GM18858 (cell line): ENCODE data around the gene ZSWIM4.
"Not testable (repeated sequence)": the region's sequence is repeated elsewhere in the genome, so short reads cannot be mapped to it uniquely, and the experiment has no call there.

Experiments used
- ATAC-seq: cut with Tn5 transposase; IDR thresholded peaks from one replicate; pipeline ENCODE4 v1.9.1; 2021; ENCODE audit not compliant: unreplicated experiment

The ZSWIM4 gene

GRCh38 chr19:13848340-13848677, 53.1 kb downstream of the ZSWIM4 start:
- ATAC-seq: no peak

- no peak for ATAC-seq
Observed at GRCh38 chr19:13848798-13849676, 53.8 kb downstream of the ZSWIM4 start.

GRCh38 chr19:13849991-13850909, 55.0 kb downstream of the ZSWIM4 start:
- no peak for ATAC-seq

GRCh38 chr19:13850910-13851733, 55.9 kb downstream of the ZSWIM4 start:
- ATAC-seq: no peak

- not testable (repeated sequence) for ATAC-seq
Observed at GRCh38 chr19:13851734-13852114, 56.5 kb downstream of the ZSWIM4 start.

GRCh38 chr19:13852171-13852707, 57.0 kb downstream of the ZSWIM4 start:
- not testable (repeated sequence) for ATAC-seq

GRCh38 chr19:13856497-13856896, 61.3 kb downstream of the ZSWIM4 start:
- no peak for ATAC-seq

GRCh38 chr19:13859361-13859880, 64.2 kb downstream of the ZSWIM4 start:
- ATAC-seq: no peak

GRCh38 chr19:13860679-13861391, 65.6 kb downstream of the ZSWIM4 start:
- no peak for ATAC-seq

- ATAC-seq: no peak
Observed at GRCh38 chr19:13861392-13861713, 66.1 kb downstream of the ZSWIM4 start.

GRCh38 chr19:13861714-13862531, 66.7 kb downstream of the ZSWIM4 start:
- no peak for ATAC-seq

- no peak for ATAC-seq
Observed at GRCh38 chr19:13864046-13864666, 68.9 kb downstream of the ZSWIM4 start.

- no peak for ATAC-seq
Observed at GRCh38 chr19:13864667-13865570, 69.7 kb downstream of the ZSWIM4 start.

- ATAC-seq: no peak
Observed at GRCh38 chr19:13865571-13866462, 70.6 kb downstream of the ZSWIM4 start.

- no peak for ATAC-seq
Observed at GRCh38 chr19:13866463-13867046, 71.3 kb downstream of the ZSWIM4 start.

GRCh38 chr19:13868663-13869062, 73.4 kb downstream of the ZSWIM4 start:
- no peak for ATAC-seq
